ENCODE data around the gene MAGOH. TPM values are rescaled to one million over a fixed set of nuclear protein-coding genes. Genes with fewer than 3 reads are reported as not detected.

MAGOH gene
- total and polyA plus RNA-seq, 2 of the 13 experiments (the other 11 are each of a cell fraction or from before 2014, with no cell fraction given) = 24.1 to 87.0 TPM

DNA sequence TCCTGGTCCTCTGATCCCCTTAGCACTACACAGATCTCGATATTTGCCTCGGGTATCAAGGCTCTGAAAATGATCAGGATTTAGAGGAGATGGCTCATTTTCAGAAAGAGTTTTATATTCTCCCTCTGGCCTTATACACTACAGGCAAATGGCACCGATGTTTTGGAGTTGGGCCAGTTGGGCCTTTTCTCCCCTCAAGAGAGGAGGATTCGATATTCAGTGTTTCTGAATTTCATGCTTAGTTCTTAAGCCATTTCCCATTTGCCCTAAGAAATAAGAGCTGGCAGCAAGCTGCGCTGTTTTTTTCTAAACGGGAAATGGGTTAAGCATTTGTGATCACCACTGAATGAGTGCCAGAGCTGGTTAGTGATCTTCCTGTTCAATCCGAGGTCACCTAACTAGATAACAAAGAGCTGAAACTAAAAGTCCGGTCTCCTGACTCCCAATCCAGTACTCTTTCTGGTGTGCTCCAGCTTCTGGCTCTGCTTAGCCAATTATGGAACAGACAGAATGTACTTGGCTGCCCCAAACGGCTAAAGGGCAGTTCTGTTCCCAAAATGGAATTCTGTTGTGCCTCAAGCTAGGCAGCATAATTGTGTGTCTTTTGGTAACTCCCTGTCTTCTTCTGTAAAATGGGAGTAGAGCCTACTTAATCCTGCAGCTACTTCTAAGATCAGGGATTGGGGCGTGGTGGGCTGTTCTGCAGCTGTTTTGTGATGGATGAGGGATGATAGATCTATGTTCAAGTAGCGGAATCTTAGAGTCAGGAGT is 42.9 kb downstream of the MAGOH start (continued):
- TF ChIP-seq GABPB1 (CRISPR knock-in tag; IDR thresholded peaks at IDR 0.05) = no peak
- TF ChIP-seq, protein P1, sequence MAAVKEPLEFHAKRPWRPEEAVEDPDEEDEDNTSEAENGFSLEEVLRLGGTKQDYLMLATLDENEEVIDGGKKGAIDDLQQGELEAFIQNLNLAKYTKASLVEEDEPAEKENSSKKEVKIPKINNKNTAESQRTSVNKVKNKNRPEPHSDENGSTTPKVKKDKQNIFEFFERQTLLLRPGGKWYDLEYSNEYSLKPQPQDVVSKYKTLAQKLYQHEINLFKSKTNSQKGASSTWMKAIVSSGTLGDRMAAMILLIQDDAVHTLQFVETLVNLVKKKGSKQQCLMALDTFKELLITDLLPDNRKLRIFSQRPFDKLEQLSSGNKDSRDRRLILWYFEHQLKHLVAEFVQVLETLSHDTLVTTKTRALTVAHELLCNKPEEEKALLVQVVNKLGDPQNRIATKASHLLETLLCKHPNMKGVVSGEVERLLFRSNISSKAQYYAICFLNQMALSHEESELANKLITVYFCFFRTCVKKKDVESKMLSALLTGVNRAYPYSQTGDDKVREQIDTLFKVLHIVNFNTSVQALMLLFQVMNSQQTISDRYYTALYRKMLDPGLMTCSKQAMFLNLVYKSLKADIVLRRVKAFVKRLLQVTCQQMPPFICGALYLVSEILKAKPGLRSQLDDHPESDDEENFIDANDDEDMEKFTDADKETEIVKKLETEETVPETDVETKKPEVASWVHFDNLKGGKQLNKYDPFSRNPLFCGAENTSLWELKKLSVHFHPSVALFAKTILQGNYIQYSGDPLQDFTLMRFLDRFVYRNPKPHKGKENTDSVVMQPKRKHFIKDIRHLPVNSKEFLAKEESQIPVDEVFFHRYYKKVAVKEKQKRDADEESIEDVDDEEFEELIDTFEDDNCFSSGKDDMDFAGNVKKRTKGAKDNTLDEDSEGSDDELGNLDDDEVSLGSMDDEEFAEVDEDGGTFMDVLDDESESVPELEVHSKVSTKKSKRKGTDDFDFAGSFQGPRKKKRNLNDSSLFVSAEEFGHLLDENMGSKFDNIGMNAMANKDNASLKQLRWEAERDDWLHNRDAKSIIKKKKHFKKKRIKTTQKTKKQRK (IDR thresholded peaks at IDR 0.05; ENCODE audit: low read length) = no peak
- no peak for TF ChIP-seq MEIS1 (CRISPR knock-in tag; IDR thresholded peaks at IDR 0.05; ENCODE audit: borderline replicate concordance)
- no peak for TF ChIP-seq ZMYM4 (CRISPR knock-in tag; IDR thresholded peaks at IDR 0.05)
- TF ChIP-seq NFIB (CRISPR knock-in tag; IDR thresholded peaks at IDR 0.05; ENCODE audit: borderline replicate concordance) = 0 out of 2 replicates have a peak, but pooled peaks have one; percentile 34
- TF ChIP-seq, protein P2, sequence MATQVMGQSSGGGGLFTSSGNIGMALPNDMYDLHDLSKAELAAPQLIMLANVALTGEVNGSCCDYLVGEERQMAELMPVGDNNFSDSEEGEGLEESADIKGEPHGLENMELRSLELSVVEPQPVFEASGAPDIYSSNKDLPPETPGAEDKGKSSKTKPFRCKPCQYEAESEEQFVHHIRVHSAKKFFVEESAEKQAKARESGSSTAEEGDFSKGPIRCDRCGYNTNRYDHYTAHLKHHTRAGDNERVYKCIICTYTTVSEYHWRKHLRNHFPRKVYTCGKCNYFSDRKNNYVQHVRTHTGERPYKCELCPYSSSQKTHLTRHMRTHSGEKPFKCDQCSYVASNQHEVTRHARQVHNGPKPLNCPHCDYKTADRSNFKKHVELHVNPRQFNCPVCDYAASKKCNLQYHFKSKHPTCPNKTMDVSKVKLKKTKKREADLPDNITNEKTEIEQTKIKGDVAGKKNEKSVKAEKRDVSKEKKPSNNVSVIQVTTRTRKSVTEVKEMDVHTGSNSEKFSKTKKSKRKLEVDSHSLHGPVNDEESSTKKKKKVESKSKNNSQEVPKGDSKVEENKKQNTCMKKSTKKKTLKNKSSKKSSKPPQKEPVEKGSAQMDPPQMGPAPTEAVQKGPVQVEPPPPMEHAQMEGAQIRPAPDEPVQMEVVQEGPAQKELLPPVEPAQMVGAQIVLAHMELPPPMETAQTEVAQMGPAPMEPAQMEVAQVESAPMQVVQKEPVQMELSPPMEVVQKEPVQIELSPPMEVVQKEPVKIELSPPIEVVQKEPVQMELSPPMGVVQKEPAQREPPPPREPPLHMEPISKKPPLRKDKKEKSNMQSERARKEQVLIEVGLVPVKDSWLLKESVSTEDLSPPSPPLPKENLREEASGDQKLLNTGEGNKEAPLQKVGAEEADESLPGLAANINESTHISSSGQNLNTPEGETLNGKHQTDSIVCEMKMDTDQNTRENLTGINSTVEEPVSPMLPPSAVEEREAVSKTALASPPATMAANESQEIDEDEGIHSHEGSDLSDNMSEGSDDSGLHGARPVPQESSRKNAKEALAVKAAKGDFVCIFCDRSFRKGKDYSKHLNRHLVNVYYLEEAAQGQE (IDR thresholded peaks at IDR 0.05; ENCODE audit: borderline replicate concordance in 1 of 2, low read depth in 1 of 2, low read length in 2 of 2) = no peak
- no peak for TF ChIP-seq ERF (CRISPR knock-in tag; IDR thresholded peaks at IDR 0.05)
- TF ChIP-seq ZNF703 (CRISPR knock-in tag; IDR thresholded peaks at IDR 0.05; ENCODE audit: borderline replicate concordance) = no peak
- TF ChIP-seq HNRNPUL1 (IDR thresholded peaks at IDR 0.05; ENCODE audit: low read depth, low read length) = no peak
- TF ChIP-seq, protein P3, sequence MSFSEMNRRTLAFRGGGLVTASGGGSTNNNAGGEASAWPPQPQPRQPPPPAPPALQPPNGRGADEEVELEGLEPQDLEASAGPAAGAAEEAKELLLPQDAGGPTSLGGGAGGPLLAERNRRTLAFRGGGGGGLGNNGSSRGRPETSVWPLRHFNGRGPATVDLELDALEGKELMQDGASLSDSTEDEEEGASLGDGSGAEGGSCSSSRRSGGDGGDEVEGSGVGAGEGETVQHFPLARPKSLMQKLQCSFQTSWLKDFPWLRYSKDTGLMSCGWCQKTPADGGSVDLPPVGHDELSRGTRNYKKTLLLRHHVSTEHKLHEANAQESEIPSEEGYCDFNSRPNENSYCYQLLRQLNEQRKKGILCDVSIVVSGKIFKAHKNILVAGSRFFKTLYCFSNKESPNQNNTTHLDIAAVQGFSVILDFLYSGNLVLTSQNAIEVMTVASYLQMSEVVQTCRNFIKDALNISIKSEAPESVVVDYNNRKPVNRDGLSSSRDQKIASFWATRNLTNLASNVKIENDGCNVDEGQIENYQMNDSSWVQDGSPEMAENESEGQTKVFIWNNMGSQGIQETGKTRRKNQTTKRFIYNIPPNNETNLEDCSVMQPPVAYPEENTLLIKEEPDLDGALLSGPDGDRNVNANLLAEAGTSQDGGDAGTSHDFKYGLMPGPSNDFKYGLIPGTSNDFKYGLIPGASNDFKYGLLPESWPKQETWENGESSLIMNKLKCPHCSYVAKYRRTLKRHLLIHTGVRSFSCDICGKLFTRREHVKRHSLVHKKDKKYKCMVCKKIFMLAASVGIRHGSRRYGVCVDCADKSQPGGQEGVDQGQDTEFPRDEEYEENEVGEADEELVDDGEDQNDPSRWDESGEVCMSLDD (CRISPR knock-in tag; IDR thresholded peaks at IDR 0.05; ENCODE audit: borderline replicate concordance) = no peak

All from HepG2 (cell line).